SU-DHL-6 (cell line): ENCODE data around the gene OR10AD1.

Experiments used
- H2AFZ ChIP-seq: fragments of 200-600 bp; sonication (generic); 2 replicates; pipeline ENCODE4 v1.6.1; 2014; ENCODE audit warnings: low read depth, mild to moderate bottlenecking, moderate library complexity, mixed read lengths, antibody characterized with exemption, low read length; ENCODE audit not compliant: severe bottlenecking
- H3F3A ChIP-seq: fragments of 200-600 bp; shearing (Covaris generic); 2 replicates; pipeline ENCODE4 v1.6.0; 2016; ENCODE audit warnings: antibody characterized with exemption, mild to moderate bottlenecking; ENCODE audit not compliant: insufficient read depth
- H3K27ac ChIP-seq: fragments of 200-600 bp; sonication (generic); 2 replicates; pipeline ENCODE4 v1.5.1; 2016; ENCODE audit warnings: low read depth, mild to moderate bottlenecking, low read length, moderate library complexity, mixed read lengths
- H3K27me3 ChIP-seq: fragments of 200-600 bp; sonication (generic), shearing (Covaris generic); 2 replicates; pipeline ENCODE4 v1.6.0; 2014; ENCODE audit warnings: mild to moderate bottlenecking, low read length
- H3K36me3 ChIP-seq: fragments of 200-600 bp; sonication (generic); 2 replicates; pipeline ENCODE4 v1.6.1; 2014; ENCODE audit warnings: mild to moderate bottlenecking, low read length, mixed read lengths
- H3K4me2 ChIP-seq: fragments of 300-600, 200-600 bp; shearing (Covaris generic), sonication (generic); 2 replicates; pipeline ENCODE4 v1.6.0; 2014; ENCODE audit warnings: low read length, low read depth, mild to moderate bottlenecking; ENCODE audit not compliant: poor library complexity, severe bottlenecking
- H3K4me3 ChIP-seq: fragments of 200-600 bp; sonication (generic); 2 replicates; pipeline ENCODE4 v1.5.1; 2014; ENCODE audit warnings: antibody characterized with exemption, low read length, mild to moderate bottlenecking, mixed read lengths; ENCODE audit not compliant: insufficient read depth, poor library complexity, severe bottlenecking
- H3K79me2 ChIP-seq: fragments of 200-600 bp; sonication (generic); 2 replicates; pipeline ENCODE4 v1.6.1; 2014; ENCODE audit warnings: mild to moderate bottlenecking, low read length, moderate library complexity; ENCODE audit not compliant: insufficient read depth
- H3K9ac ChIP-seq: fragments of 200-600 bp; sonication (generic); 2 replicates; pipeline ENCODE4 v1.7.0; 2014; ENCODE audit warnings: mild to moderate bottlenecking, low read length
- H3K9me2 ChIP-seq: fragments of 200-600 bp; sonication (generic); replicated peaks from 2 replicates; pipeline ENCODE4 v1.6.1; 2014; ENCODE audit warnings: low read length; ENCODE audit not compliant: insufficient read depth
- H3K9me3 ChIP-seq: fragments of 200-600 bp; sonication (generic); 2 replicates; pipeline ENCODE4 v1.6.1; 2014; ENCODE audit warnings: low read length, mixed read lengths; ENCODE audit not compliant: insufficient read depth
- H4K20me1 ChIP-seq: fragments of 200-600 bp; sonication (generic); 2 replicates; pipeline ENCODE4 v1.6.1; 2014; ENCODE audit warnings: low read depth, mild to moderate bottlenecking, antibody characterized with exemption, low read length, moderate library complexity, mixed read lengths
- CTCF ChIP-seq: fragments of 200-600 bp; sonication (generic); IDR thresholded peaks from one replicate; pipeline ENCODE4 v1.5.1; 2017; ENCODE audit warnings: antibody characterized with exemption, mild to moderate bottlenecking, low read length, moderate library complexity; ENCODE audit not compliant: insufficient read depth, poor library complexity, severe bottlenecking
- EZH2phosphoT487 ChIP-seq: fragments of 200-600 bp; sonication (generic), shearing (Covaris generic); conservative IDR thresholded peaks from 2 replicates; pipeline ENCODE4 v1.6.1; 2018; ENCODE audit warnings: mild to moderate bottlenecking, antibody characterized with exemption, low read length, moderate library complexity, mixed read lengths

OR10AD1 gene

GRCh38 chr12:48163150-48163747, 39.8 kb downstream of the OR10AD1 start:
- Histone ChIP-seq H3K4me2 (no peak overlapping the region), H3F3A (no peaks in the 10 kb centered on the region), H2AFZ (no peak overlapping the region), H3K27ac (no peak overlapping the region), H3K27me3 (no peaks in the 10 kb centered on the region), H3K36me3 (no peaks in the 10 kb centered on the region), H3K4me3 (no peak overlapping the region), H3K9me3 (no peaks in the 10 kb centered on the region), H3K9me2 (no peaks in the 10 kb centered on the region), H4K20me1 (no peaks in the 10 kb centered on the region), H3K79me2 (no peaks in the 10 kb centered on the region), H3K9ac (no peak overlapping the region)
- TF ChIP-seq CTCF (no peak), EZH2phosphoT487 (no peak)

- no peak overlapping the region for H3K4me3 ChIP-seq
- no peaks in the 10 kb centered on the region for H4K20me1 ChIP-seq
- H3K9me3 ChIP-seq: no peaks in the 10 kb centered on the region
- no peaks in the 10 kb centered on the region for H3K27me3 ChIP-seq
- peaks cover 10% of the 10 kb centered on the region for H3K79me2 ChIP-seq
- H3K9me2 ChIP-seq: no peaks in the 10 kb centered on the region
- H3K36me3 ChIP-seq: no peaks in the 10 kb centered on the region
- no peak overlapping the region for H3K27ac ChIP-seq
- TF ChIP-seq CTCF: no peak
- TF ChIP-seq EZH2phosphoT487: no peak
- no peak overlapping the region for H3K4me2 ChIP-seq
- no peak overlapping the region for H3K9ac ChIP-seq
- no peak overlapping the region for H2AFZ ChIP-seq
- no peaks in the 10 kb centered on the region for H3F3A ChIP-seq
Measured at GRCh38 chr12:48160807-48161206, 42.3 kb downstream of the OR10AD1 start.

- no peak overlapping the region for H3K4me2 ChIP-seq
- no peaks in the 10 kb centered on the region for H3K9me3 ChIP-seq
- no peak overlapping the region for H2AFZ ChIP-seq
- H3F3A ChIP-seq: no peaks in the 10 kb centered on the region
- no peaks in the 10 kb centered on the region for H3K27me3 ChIP-seq
- peaks cover 12% of the 10 kb centered on the region for H3K79me2 ChIP-seq
- no peaks in the 10 kb centered on the region for H3K36me3 ChIP-seq
- no peak overlapping the region for H3K4me3 ChIP-seq
- no peak overlapping the region for H3K27ac ChIP-seq
- TF ChIP-seq EZH2phosphoT487 (no peak), CTCF (no peak)
- H4K20me1 ChIP-seq: no peaks in the 10 kb centered on the region
- no peaks in the 10 kb centered on the region for H3K9me2 ChIP-seq
- no peak overlapping the region for H3K9ac ChIP-seq
Measured at GRCh38 chr12:48160046-48160445, 43.0 kb downstream of the OR10AD1 start.
